ENCODE measurements around the gene INHBE.
"Not testable (repeated sequence)": the region's sequence is repeated elsewhere in the genome, so short reads cannot be mapped to it uniquely, and the experiment has no call there.

INHBE gene

DNA sequence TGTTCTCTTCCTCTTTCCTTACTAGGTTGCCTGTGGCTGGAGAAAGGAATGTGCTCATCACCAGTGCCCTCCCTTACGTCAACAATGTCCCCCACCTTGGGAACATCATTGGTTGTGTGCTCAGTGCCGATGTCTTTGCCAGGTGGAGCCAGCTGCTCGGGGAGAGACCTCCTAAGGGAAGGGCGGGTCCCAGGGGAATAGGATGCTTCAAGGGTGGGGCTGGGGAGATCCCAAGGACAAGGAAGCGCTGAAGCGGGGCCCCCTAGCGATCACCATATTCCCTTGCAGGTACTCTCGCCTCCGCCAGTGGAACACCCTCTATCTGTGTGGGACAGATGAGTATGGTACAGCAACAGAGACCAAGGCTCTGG, 43.0 kb downstream of the INHBE start:
- DNase-seq: no peak

DNA sequence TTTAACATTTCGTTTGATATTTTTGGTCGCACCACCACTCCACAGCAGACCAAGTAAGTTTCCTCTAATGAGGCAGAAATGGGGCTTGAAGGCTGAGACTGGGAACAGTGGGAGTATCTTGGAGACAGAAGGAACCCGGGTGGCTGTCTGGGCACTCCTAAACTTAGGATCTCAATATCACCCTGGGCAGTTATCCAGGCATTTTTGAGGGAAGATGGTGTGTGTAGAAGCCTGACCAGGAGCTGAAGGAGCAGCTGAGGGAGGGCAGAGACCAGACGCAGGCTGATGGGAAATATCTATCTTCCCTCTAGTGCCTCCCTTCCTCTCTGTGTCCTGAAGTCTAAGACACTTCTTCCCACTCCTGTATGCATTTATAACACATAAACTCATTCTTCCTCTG, 43.5 kb downstream of the INHBE start:
- DNase-seq: no peak

DNA sequence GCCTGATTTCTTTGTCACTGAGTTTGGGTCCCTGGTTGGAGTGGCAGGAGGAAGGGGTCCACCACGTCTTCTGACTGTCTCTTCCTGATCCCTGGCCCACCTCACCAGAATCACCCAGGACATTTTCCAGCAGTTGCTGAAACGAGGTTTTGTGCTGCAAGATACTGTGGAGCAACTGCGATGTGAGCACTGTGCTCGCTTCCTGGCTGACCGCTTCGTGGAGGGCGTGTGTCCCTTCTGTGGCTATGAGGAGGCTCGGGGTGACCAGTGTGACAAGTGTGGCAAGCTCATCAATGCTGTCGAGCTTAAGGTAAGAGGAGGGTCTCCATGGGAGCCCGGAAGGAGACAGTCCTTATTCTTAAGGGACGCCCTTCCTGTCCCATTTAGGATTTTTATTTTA, 45.1 kb downstream of the INHBE start:
- DNase-seq: no peak

DNA sequence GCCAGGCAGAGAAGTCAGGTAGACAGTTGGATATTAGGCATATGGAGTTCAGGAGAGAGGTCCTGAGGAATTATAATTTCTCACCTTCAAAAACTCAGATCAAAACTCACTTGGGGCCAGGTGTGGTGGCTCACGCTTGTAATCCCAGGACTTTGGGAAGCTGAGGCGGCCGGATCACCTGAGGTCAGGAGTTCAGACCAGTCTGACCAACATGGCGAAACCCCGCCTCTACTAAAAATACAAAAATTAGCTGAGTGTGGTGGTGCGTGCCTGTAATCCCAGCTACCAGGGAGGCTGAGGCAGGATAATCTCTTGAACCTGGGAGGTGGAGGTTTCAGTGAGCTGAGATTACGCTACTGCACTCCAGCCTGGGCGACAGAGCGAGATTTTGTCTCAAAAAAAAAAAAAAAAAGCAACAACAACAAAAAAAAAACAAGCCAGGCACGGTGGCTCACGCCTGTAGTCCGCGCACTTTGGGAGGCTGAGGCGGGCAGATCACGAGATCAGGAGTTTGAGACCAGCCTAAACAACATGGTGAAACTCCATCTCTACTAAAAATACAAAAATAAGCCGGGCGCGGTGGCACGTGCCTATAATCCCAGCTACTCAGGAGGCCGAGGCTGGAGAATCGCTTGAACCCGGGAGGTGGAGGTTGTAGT, 47.3 kb downstream of the INHBE start:
- DNase-seq: not testable (repeated sequence)

DNA sequence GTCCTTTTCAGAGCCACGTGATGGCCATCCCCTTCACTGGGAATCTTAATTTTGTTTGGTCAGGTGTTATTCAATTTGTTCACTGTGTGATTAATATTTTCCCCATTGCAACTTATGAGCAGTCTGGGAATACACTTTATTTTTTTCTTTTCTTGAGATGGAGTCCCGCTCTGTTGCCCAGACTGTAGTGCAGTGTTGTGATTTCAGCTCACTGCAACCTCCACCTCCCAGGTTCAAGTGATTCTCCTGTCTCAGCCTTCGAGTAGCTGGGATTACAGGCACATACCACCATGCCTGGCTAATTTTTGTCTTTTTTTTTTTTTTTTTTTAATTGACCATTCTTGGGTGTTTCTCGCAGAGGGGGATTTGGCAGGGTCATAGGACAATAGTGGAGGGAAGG, 51.4 kb downstream of the INHBE start:
- not testable (repeated sequence) for DNase-seq
